H1 (cell line): ENCODE results near the gene MICU1. TPM values are rescaled to one million over a fixed set of nuclear protein-coding genes. Genes with fewer than 3 reads are reported as not detected.

Experiments
- CTCF ChIA-PET: fragments of 300-600 bp; sonication (Branson Sonifier 250); formaldehyde crosslinking; loops from one replicate; lab custom pipeline; 2021; ENCODE audit not compliant: partially characterized antibody; lab: Charles Lee
- POLR2A ChIA-PET: fragments of 300-600 bp; sonication (Branson Sonifier 250); formaldehyde crosslinking; loops from one replicate; lab custom pipeline; 2021; ENCODE audit warnings: inconsistent platforms; ENCODE audit not compliant: partially characterized antibody; lab: Charles Lee
- DNase-seq, 2 experiments: peaks; one replicate each; pipeline versions ENCODE4 v3.0.0 to v3.0.0-alpha.2; 2010 to 2022; ENCODE audit warnings: low spot score in 2 of 2, low read depth in 1 of 2, mixed read lengths in 1 of 2
- FAIRE-seq: peaks from 2 replicates; lab custom pipeline; 2011; peaks lifted over from hg19 to GRCh38; lab: Jason Lieb, UNC
- H2AFZ ChIP-seq: 2 replicates; pipeline ENCODE4 v1.8.1; 2012; ENCODE audit warnings: low read length, inconsistent platforms
- H2AK5ac ChIP-seq: 2 replicates; pipeline ENCODE4 v1.6.1; 2013; ENCODE audit warnings: low read depth, low read length
- H2BK120ac ChIP-seq: replicated peaks from 2 replicates; pipeline ENCODE3; 2013; ENCODE audit warnings: low read depth, low read length, inconsistent platforms
- H2BK12ac ChIP-seq: 2 replicates; pipeline ENCODE4 v1.6.1; 2013; ENCODE audit warnings: low read depth, low read length
- H2BK15ac ChIP-seq: 2 replicates; pipeline ENCODE4 v1.6.1; 2013; ENCODE audit warnings: low read length
- H2BK20ac ChIP-seq: 2 replicates; pipeline ENCODE4 v1.6.1; 2013; ENCODE audit warnings: low read length
- H2BK5ac ChIP-seq: 2 replicates; pipeline ENCODE4 v1.6.1; 2013; ENCODE audit warnings: low read depth, low read length
- H3K14ac ChIP-seq: 2 replicates; pipeline ENCODE4 v1.6.1; 2013; ENCODE audit warnings: inconsistent platforms; ENCODE audit not compliant: insufficient read length
- H3K18ac ChIP-seq: 2 replicates; pipeline ENCODE4 v1.6.1; 2013; ENCODE audit warnings: low read length; ENCODE audit errors: extremely low read depth
- H3K23ac ChIP-seq: 2 replicates; pipeline ENCODE4 v1.6.1; 2013; ENCODE audit warnings: inconsistent platforms; ENCODE audit not compliant: insufficient read length
- H3K23me2 ChIP-seq: 2 replicates; pipeline ENCODE4 v1.6.1; 2013; ENCODE audit warnings: low read depth, low read length
- H3K27ac ChIP-seq: 2 replicates; pipeline ENCODE4 v1.6.1; 2011; ENCODE audit warnings: low read depth, low read length, inconsistent platforms
- H3K27me3 ChIP-seq, 4 experiments: replicated peaks in 1 of 4; 1 replicate in 1 of 4; 2 replicates in 3 of 4; pipeline versions ENCODE4 v1.6.1 to v1.8.1; 2011 to 2013; ENCODE audit warnings: low read length in 3 of 4, mild to moderate bottlenecking in 3 of 4, inconsistent platforms in 2 of 4, mixed read lengths in 2 of 4, moderate library complexity in 1 of 4; ENCODE audit not compliant: control insufficient read depth in 3 of 4, insufficient read depth in 3 of 4; ENCODE audit errors: extremely low read depth in 1 of 4
- H3K36me3 ChIP-seq, 4 experiments: 2 replicates each; pipeline versions ENCODE4 v1.6.1 to v1.8.1; 2011 to 2013; ENCODE audit warnings: mild to moderate bottlenecking in 4 of 4, low read length in 3 of 4, moderate library complexity in 2 of 4, control low read depth in 1 of 4, inconsistent platforms in 1 of 4; ENCODE audit not compliant: insufficient read depth in 4 of 4, control insufficient read depth in 2 of 4
- H3K4ac ChIP-seq: replicated peaks from 2 replicates; pipeline ENCODE3; 2013; ENCODE audit warnings: low read length, low read depth, mixed read lengths, inconsistent platforms; ENCODE audit not compliant: insufficient read length
- H3K4me1 ChIP-seq, 4 experiments: replicated peaks in 1 of 4; 1 replicate in 1 of 4; 2 replicates in 3 of 4; pipeline versions ENCODE4 v1.6.1 to v1.8.1; 2011 to 2013; ENCODE audit warnings: low read length in 3 of 4, inconsistent platforms in 2 of 4, mixed read lengths in 1 of 4; ENCODE audit not compliant: insufficient read depth in 4 of 4, control insufficient read depth in 3 of 4
- H3K4me2 ChIP-seq, 2 experiments: 2 replicates each; pipeline versions ENCODE4 v1.6.1 to v1.8.1; 2011 to 2013; ENCODE audit warnings: low read depth in 2 of 2, low read length in 2 of 2, control low read depth in 1 of 2, inconsistent platforms in 1 of 2, mild to moderate bottlenecking in 1 of 2; ENCODE audit not compliant: insufficient read depth in 1 of 2
- H3K4me3 ChIP-seq, 4 experiments: fragments of 200-600, 300-600 bp in 1 of 4; sonication (generic), shearing (Covaris generic), sonication (Bioruptor Twin) in 1 of 4; 2 replicates each; pipeline versions ENCODE4 v1.5.1 to v1.8.1; 2011 to 2016; ENCODE audit warnings: low read length in 4 of 4, low read depth in 3 of 4, control low read depth in 2 of 4, inconsistent platforms in 2 of 4, mild to moderate bottlenecking in 2 of 4, mixed read lengths in 1 of 4, moderate library complexity in 1 of 4; ENCODE audit not compliant: insufficient read depth in 2 of 4; ENCODE audit errors: extremely low read depth in 1 of 4
- H3K56ac ChIP-seq: replicated peaks from 2 replicates; pipeline ENCODE3; 2013; ENCODE audit warnings: low read depth, mild to moderate bottlenecking, mixed read lengths, low read length, inconsistent platforms; ENCODE audit not compliant: insufficient read length
- H3K79me1 ChIP-seq: 2 replicates; pipeline ENCODE4 v1.6.1; 2013; ENCODE audit warnings: low read depth, low read length, control low read depth
- H3K79me2 ChIP-seq, 2 experiments: 2 replicates each; pipeline versions ENCODE4 v1.6.1 to v1.8.1; 2012 to 2013; ENCODE audit warnings: low read length in 2 of 2, mild to moderate bottlenecking in 2 of 2, inconsistent platforms in 1 of 2; ENCODE audit not compliant: insufficient read depth in 2 of 2, control insufficient read depth in 1 of 2
- H3K9ac ChIP-seq, 4 experiments: replicated peaks in 1 of 4; 1 replicate in 1 of 4; 2 replicates in 3 of 4; pipeline versions ENCODE4 v1.6.1 to v1.8.1; 2011 to 2013; ENCODE audit warnings: low read depth in 3 of 4, low read length in 3 of 4, control low read depth in 2 of 4, mild to moderate bottlenecking in 2 of 4, moderate library complexity in 2 of 4, inconsistent platforms in 1 of 4; ENCODE audit errors: extremely low read depth in 1 of 4
- H3K9me3 ChIP-seq, 2 experiments: 2 replicates each; pipeline versions ENCODE4 v1.6.1 to v1.8.1; 2012 to 2013; ENCODE audit warnings: mild to moderate bottlenecking in 2 of 2, moderate library complexity in 2 of 2, control low read depth in 1 of 2, inconsistent platforms in 1 of 2, low read depth in 1 of 2, low read length in 1 of 2, mixed read lengths in 1 of 2; ENCODE audit not compliant: insufficient read depth in 2 of 2
- H4K20me1 ChIP-seq, 2 experiments: replicated peaks in 1 of 2; 2 replicates each; pipeline versions ENCODE3 to v1.8.1; 2011 to 2013; ENCODE audit warnings: inconsistent platforms in 2 of 2, low read length in 2 of 2, mild to moderate bottlenecking in 1 of 2; ENCODE audit not compliant: insufficient read depth in 2 of 2, control insufficient read depth in 1 of 2
- H4K5ac ChIP-seq: 2 replicates; pipeline ENCODE4 v1.6.1; 2013; ENCODE audit warnings: low read length, low read depth, mixed read lengths, inconsistent platforms; ENCODE audit not compliant: insufficient read length
- H4K8ac ChIP-seq: 2 replicates; pipeline ENCODE4 v1.8.0; 2013; ENCODE audit warnings: mild to moderate bottlenecking, moderate library complexity, low read length, inconsistent platforms; ENCODE audit not compliant: insufficient read depth; ENCODE audit errors: extremely low read depth
- H4K91ac ChIP-seq: replicated peaks from 2 replicates; pipeline ENCODE3; 2013; ENCODE audit warnings: low read length, mixed read lengths, inconsistent platforms; ENCODE audit not compliant: insufficient read length
- EGR1 ChIP-seq: IDR thresholded peaks from 2 replicates; pipeline ENCODE4 v1.6.1; 2011; ENCODE audit warnings: low read depth, low read length, borderline replicate concordance
- FOSL1 ChIP-seq: IDR thresholded peaks from 2 replicates; pipeline ENCODE4 v1.6.1; 2011; ENCODE audit warnings: mild to moderate bottlenecking, low read depth, low read length, moderate library complexity; ENCODE audit not compliant: insufficient read depth
- JUND ChIP-seq: IDR thresholded peaks from 2 replicates; pipeline ENCODE4 v1.6.1; 2011; ENCODE audit warnings: mild to moderate bottlenecking, improper control_type of control experiment, low read length
- POU5F1 ChIP-seq: IDR thresholded peaks from 2 replicates; pipeline ENCODE4 v1.6.1; 2011; ENCODE audit warnings: low read depth, mild to moderate bottlenecking, low read length, moderate library complexity
- RAD21 ChIP-seq, 2 experiments: IDR thresholded peaks in 1 of 2; conservative IDR thresholded peaks in 1 of 2; 2 replicates each; pipeline ENCODE4 v1.6.1; 2011; ENCODE audit warnings: low read depth in 2 of 2, low read length in 2 of 2, improper control_type of control experiment in 1 of 2, inconsistent platforms in 1 of 2, mild to moderate bottlenecking in 1 of 2, moderate library complexity in 1 of 2
- RFX5 ChIP-seq: IDR thresholded peaks from 2 replicates; pipeline ENCODE4 v1.6.1; 2011; ENCODE audit warnings: low read depth, low read length, improper control_type of control experiment, borderline replicate concordance
- SIRT6 ChIP-seq: IDR thresholded peaks from one replicate; pipeline ENCODE4 v1.7.1; 2012; ENCODE audit warnings: low read length, inconsistent platforms
- SRF ChIP-seq: IDR thresholded peaks from 2 replicates; pipeline ENCODE4 v1.6.1; 2011; ENCODE audit warnings: mild to moderate bottlenecking, low read depth, low read length, moderate library complexity
- TEAD4 ChIP-seq: IDR thresholded peaks from 2 replicates; pipeline ENCODE4 v1.6.1; 2012; ENCODE audit warnings: low read depth, low read length, inconsistent platforms, mixed read lengths
- ZNF274 ChIP-seq: IDR thresholded peaks from 2 replicates; pipeline ENCODE4 v1.7.0; 2012; ENCODE audit warnings: low read length, borderline replicate concordance; ENCODE audit errors: extremely low read depth
- WGBS, 2 experiments: shearing (Covaris generic) in 1 of 2; methylation state at CpG; one replicate each; pipeline versions ENCODE4 v1.1.6 to v1.1.7; 2013 to 2015; ENCODE audit warnings: low lambda C conversion rate in 2 of 2, mixed read lengths in 2 of 2, inconsistent platforms in 1 of 2, low coverage in 1 of 2, missing lambda C conversion rate in 1 of 2; ENCODE audit not compliant: insufficient replicate concordance in 2 of 2, insufficient coverage in 1 of 2, insufficient read length in 1 of 2; ENCODE audit errors: extremely low coverage in 1 of 2, missing lambda C conversion rate in 1 of 2; 5-methylcytosine and 5-hydroxymethylcytosine counted together
- polyA plus RNA-seq, 7 experiments: library from polyadenylated mRNA; depleted of rRNA in 3 of 7; stranded (reverse) in 5 of 7; unstranded in 2 of 7; fragments of >200 nt in 5 of 7; fragments of 200-250 nt in 2 of 7; gene quantifications; 1 replicate in 5 of 7; 2 replicates in 1 of 7; 4 replicates in 1 of 7; pipeline versions ENCODE4 v1.2.1 to v1.2.3, GENCODE V29; 2011 to 2013; ENCODE audit warnings: missing spikeins in 2 of 7, mixed read lengths in 2 of 7
- total RNA-seq: library from RNA; stranded (reverse); fragmentation: NEBNext Ultra II Directional; extraction: Animal tissue kit (Norgen Biotek cat#: 25700); gene quantifications from 2 replicates; pipeline ENCODE4 v1.2.1, GENCODE V29; 2021

The MICU1 gene
- total and polyA plus RNA-seq, 2 of the 8 experiments (the other 6 are each of a cell fraction or from before 2014, with no cell fraction given): 18.0 to 36.7 TPM

DNA sequence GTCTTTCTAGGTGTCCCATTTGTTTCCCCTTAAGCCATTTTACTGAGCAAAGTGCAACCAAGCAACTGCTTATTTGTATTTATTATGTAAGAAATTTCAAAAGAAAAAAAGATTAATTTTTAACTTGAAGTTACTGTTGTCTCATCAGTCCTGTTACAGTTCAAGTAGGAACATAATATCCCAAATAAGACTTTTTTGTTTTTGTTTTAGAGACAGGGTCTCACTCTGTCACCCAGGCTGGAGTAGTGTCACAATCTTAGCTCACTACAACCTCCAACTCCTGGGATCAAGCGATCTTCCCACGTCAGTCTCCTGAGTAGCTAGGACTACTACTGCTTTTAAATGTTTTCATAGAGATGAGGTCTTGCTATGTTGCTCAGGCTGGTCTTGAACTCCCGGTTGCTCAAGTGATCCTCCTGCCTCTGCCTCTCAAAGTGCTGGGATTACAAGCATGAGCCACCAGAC, 101.9 kb downstream of the MICU1 start:
- H2AFZ ChIP-seq: no peak overlapping the region
- no peak overlapping the region for H3K9ac ChIP-seq
- no peak overlapping the region for H3K27ac ChIP-seq
- no peaks in the 10 kb centered on the region for H3K36me3 ChIP-seq
- H3K4me3 ChIP-seq: no peak overlapping the region
- H4K91ac ChIP-seq: no peak overlapping the region
- H3K23me2 ChIP-seq: no peaks in the 10 kb centered on the region
- FAIRE-seq: no peak
- no peak overlapping the region for H2BK15ac ChIP-seq
- 97% methylated on average over 3 of the region's 3 CpGs; no CpG with 5 or more reads in 1 of the 2 experiments for WGBS, 2 experiments
- H2BK12ac ChIP-seq: no peak overlapping the region
- H3K18ac ChIP-seq: no peak overlapping the region
- CTCF ChIA-PET: no interaction called here
- H3K4me1 ChIP-seq: no peaks in the 10 kb centered on the region
- H4K20me1 ChIP-seq: no peaks in the 10 kb centered on the region
- no peaks in the 10 kb centered on the region for H3K27me3 ChIP-seq
- H2AK5ac ChIP-seq: no peak overlapping the region
- H3K14ac ChIP-seq: no peak overlapping the region
- H3K79me2 ChIP-seq: no peaks in the 10 kb centered on the region
- H2BK5ac ChIP-seq: no peak overlapping the region
- DNase-seq: no peak
- no peak overlapping the region for H3K23ac ChIP-seq
- no peak overlapping the region for H3K4me2 ChIP-seq
- POLR2A ChIA-PET: interaction anchor here (0.6 kb wide), 1 partner anchor 385 kb away, joined by 3 read pairs; no protein-coding TSS in a partner anchor
- H2BK120ac ChIP-seq: no peak overlapping the region
- no peak overlapping the region for H4K5ac ChIP-seq
- H2BK20ac ChIP-seq: no peak overlapping the region
- TF ChIP-seq FOSL1 (no peak), JUND (no peak), EGR1 (no peak), RFX5 (no peak), POU5F1 (no peak), ZNF274 (no peak), TEAD4 (no peak), SIRT6 (no peak), RAD21 (IDR thresholded peaks at IDR 0.05 in 1 of 2, conservative IDR thresholded peaks at IDR 0.05 in 1 of 2; ENCODE audit: low read depth in 2 of 2, low read length in 2 of 2) (no peak), SRF (no peak)
- H3K9me3 ChIP-seq: no peaks in the 10 kb centered on the region
- H4K8ac ChIP-seq: no peak overlapping the region
- no peaks in the 10 kb centered on the region for H3K79me1 ChIP-seq
- no peak overlapping the region for H3K56ac ChIP-seq
- H3K4ac ChIP-seq: no peak overlapping the region
